SKM-1 (cell line): ENCODE measurements around the gene IGF1R.
"Not testable (repeated sequence)": the region's sequence is repeated elsewhere in the genome, so short reads cannot be mapped to it uniquely, and the experiment has no call there.

ENCODE experiments used
- DNase-seq: peaks from one replicate; lab custom pipeline; 2025; ENCODE audit not compliant: unreplicated experiment; lab: John Stamatoyannopoulos, UW

IGF1R gene

DNA sequence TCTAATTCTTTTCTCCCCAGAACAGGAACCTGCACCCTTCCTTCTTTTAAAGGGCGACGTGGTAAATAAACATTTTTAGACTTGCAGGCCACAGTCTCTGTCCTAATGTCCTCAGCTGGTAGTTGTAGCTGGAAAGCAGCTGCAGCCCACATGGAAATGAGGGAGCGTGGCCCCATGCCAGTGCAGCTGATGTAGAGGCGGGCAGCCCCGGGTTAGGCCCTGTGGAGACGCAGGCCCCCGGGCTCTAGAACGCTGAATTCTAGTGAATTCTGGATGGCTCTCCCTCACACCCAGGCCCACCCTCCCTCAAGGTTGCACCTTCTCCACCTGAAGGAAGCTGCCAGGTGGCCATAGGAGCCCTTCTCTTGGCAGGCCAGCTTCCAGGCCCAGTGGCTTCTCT lies 307.0 kb downstream of the IGF1R start:
- no peak for DNase-seq

DNA sequence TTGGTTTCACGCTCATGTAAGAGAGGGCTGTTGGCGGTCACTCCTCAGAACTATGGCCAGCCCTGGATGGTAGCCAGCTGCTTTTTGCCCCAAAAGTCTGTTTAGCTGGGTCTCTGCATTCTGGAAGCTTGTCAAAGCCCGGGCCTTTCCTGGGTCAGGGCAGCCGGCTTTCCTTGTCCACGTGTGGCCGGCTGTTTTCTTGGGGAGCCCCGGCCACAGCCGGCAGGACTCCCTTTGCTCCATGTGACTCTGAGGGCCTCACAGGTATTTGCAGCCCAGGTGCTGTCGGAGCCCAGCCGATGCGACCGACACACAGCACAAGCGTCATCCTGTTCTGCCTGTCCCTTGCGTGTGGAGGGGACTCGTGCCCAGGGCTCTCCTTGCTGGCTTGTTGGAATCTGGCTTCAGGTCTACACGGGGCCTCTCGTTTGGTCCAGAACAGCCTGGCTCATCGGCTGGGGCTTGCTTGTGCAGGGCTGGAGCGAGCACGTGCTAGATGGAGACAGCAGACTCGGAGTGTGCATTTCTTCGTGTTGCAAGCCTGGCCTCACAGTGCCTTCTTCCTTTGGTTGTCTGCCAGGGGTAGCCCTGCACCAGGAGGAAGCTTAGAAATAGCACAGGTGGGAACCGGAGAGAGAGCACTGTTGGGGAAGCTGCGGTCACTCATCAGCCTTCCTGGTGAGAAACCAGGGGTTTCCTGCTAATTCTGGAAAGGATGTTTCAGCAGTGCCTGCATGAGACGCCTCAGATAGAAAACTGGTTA lies 307.8 kb downstream of the IGF1R start:
- peak; percentile 60 for DNase-seq

DNA sequence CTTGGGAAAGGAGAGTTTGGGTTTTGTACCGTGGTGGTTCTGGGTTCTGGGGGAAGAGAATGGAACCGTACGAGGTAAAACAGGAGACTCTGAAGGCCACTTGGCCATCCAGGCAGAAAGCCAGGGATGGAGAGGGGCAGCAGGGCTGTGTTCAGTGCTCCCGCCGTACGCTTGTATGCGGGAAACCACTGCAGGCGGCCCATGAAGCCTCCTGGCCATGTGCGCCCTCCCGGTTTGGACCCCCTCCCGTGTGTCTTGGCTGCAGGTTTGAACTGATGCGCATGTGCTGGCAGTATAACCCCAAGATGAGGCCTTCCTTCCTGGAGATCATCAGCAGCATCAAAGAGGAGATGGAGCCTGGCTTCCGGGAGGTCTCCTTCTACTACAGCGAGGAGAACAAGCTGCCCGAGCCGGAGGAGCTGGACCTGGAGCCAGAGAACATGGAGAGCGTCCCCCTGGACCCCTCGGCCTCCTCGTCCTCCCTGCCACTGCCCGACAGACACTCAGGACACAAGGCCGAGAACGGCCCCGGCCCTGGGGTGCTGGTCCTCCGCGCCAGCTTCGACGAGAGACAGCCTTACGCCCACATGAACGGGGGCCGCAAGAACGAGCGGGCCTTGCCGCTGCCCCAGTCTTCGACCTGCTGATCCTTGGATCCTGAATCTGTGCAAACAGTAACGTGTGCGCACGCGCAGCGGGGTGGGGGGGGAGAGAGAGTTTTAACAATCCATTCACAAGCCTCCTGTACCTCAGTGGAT lies 308.6 kb downstream of the IGF1R start:
- DNase-seq = no peak

DNA sequence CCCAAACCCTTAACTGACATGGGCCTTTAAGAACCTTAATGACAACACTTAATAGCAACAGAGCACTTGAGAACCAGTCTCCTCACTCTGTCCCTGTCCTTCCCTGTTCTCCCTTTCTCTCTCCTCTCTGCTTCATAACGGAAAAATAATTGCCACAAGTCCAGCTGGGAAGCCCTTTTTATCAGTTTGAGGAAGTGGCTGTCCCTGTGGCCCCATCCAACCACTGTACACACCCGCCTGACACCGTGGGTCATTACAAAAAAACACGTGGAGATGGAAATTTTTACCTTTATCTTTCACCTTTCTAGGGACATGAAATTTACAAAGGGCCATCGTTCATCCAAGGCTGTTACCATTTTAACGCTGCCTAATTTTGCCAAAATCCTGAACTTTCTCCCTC lies 309.3 kb downstream of the IGF1R start:
- no peak for DNase-seq

DNA sequence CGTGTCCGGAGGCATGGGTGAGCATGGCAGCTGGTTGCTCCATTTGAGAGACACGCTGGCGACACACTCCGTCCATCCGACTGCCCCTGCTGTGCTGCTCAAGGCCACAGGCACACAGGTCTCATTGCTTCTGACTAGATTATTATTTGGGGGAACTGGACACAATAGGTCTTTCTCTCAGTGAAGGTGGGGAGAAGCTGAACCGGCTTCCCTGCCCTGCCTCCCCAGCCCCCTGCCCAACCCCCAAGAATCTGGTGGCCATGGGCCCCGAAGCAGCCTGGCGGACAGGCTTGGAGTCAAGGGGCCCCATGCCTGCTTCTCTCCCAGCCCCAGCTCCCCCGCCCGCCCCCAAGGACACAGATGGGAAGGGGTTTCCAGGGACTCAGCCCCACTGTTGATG lies 309.7 kb downstream of the IGF1R start:
- no peak for DNase-seq

DNA sequence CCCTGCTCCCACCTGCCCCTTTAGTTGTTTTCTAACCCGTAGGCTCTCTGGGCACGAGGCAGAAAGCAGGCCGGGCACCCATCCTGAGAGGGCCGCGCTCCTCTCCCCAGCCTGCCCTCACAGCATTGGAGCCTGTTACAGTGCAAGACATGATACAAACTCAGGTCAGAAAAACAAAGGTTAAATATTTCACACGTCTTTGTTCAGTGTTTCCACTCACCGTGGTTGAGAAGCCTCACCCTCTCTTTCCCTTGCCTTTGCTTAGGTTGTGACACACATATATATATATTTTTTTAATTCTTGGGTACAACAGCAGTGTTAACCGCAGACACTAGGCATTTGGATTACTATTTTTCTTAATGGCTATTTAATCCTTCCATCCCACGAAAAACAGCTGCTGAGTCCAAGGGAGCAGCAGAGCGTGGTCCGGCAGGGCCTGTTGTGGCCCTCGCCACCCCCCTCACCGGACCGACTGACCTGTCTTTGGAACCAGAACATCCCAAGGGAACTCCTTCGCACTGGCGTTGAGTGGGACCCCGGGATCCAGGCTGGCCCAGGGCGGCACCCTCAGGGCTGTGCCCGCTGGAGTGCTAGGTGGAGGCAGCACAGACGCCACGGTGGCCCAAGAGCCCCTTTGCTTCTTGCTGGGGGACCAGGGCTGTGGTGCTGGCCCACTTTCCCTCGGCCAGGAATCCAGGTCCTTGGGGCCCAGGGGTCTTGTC lies 310.7 kb downstream of the IGF1R start:
- no peak for DNase-seq

DNA sequence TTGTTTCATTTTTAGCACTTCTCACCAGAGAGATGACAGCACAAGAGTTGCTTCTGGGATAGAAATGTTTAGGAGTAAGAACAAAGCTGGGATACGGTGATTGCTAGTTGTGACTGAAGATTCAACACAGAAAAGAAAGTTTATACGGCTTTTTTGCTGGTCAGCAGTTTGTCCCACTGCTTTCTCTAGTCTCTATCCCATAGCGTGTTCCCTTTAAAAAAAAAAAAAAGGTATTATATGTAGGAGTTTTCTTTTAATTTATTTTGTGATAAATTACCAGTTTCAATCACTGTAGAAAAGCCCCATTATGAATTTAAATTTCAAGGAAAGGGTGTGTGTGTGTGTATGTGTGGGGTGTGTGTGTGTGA lies 311.3 kb downstream of the IGF1R start:
- no peak for DNase-seq

DNA sequence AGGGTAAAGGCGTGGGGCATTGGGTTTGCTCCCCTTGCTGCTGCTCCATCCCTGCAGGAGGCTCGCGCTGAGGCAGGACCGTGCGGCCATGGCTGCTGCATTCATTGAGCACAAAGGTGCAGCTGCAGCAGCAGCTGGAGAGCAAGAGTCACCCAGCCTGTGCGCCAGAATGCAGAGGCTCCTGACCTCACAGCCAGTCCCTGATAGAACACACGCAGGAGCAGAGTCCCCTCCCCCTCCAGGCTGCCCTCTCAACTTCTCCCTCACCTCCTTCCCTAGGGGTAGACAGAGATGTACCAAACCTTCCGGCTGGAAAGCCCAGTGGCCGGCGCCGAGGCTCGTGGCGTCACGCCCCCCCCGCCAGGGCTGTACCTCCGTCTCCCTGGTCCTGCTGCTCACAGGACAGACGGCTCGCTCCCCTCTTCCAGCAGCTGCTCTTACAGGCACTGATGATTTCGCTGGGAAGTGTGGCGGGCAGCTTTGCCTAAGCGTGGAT lies 312.3 kb downstream of the IGF1R start:
- DNase-seq = no peak

DNA sequence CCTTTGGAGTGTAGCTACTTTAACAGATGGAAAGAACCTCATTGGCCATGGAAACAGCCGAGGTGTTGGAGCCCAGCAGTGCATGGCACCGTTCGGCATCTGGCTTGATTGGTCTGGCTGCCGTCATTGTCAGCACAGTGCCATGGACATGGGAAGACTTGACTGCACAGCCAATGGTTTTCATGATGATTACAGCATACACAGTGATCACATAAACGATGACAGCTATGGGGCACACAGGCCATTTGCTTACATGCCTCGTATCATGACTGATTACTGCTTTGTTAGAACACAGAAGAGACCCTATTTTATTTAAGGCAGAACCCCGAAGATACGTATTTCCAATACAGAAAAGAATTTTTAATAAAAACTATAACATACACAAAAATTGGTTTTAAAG lies 315.1 kb downstream of the IGF1R start:
- DNase-seq = no peak

DNA sequence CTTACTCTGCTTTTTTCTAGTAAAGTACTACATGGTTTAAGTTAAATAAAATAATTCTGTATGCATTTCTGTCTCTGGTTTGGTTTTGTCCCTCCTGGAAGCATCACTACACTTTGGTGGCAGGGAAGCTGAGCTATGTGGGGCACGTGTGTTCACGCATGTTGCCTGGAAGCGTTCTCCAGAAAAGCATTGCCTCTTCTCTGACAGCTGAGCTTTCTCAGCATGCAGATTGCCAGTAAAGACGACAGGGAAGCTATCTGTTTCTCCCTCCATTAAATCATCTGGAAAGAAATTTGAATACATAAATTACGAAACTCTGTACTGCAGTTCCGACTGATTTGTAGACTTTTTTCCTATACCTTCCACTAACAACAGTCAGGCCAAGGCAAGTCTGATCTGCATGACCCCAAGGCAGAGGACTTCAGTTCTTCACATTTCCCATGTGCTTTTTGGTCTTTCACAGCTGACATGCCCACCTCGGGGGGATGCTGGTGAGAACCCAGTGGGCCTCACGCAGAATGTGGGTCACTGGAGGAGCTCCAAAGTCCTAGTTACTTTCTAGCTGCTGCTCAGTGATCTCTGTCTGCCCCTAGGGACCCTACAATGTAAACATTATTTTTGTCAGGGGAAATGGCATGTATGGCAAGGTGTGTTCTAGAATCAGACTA lies 316.3 kb downstream of the IGF1R start:
- no peak for DNase-seq

DNA sequence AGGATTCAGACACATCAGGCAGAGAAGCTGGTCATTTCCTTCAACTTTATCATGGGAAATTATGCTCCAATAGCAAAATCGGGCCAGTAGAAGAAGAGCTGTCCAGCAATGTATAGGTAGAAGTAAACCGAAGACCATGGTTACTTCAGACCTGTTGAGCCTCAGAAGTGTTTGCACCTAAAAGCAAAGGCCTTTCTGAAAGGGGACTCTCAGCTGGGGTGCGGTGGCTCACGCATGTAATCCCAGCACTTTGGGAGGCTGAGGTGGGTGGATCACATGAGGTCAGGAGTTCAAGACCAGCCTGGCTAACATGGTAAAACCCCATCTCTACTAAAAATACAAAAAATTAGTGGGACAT lies 316.8 kb downstream of the IGF1R start:
- not testable (repeated sequence) for DNase-seq

DNA sequence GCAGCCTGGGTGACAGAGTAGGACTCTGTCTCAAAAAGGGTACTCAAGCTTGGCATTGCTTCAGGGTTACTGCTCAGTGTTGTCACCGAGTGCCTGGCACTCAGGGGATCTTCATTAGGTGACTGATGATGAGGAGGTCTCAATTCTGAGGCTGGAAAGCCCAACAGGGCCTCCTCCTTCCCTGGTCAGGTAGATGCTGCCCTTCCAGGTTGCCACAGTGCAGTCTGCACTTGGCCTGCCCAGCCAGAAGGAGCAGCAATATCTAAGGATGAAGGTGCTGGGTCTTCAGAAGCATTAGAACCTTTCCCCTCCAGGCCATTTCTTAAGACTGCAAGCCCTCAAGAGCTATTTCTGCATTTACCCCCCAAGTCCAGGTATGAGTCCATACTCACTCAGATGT lies 317.3 kb downstream of the IGF1R start:
- no peak for DNase-seq

DNA sequence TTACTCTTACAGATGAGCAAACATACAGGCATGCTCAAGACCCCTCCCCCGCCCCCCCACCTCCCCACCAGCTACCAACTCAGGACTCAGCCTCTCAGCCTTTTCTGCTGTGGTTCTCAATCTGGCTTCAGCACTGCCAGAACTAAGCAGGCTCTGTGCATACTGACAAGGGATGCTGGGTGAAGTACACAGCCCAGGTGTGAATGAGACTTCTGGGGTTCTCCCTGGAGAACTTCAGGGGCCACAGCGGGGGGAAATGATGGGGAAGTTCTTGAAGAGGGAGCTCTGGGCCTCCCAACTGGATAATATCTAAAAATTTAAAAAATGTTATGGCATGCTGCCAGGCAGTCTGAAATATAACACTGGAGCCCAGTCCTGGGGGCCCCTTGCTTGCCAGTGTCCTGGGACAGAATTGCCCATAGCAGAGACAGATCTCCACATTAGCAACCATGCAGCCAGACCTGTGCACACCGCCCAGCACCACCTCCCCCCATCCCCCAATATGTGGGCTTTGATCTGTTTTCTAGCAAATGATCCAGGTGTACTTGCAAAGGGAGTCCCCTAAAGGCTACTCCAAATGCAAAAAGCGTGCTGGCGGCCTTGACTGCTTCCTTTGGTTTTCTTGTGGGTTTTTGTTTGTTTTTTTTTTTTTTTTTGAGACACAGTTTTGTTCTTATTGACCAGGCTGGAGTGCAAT lies 317.9 kb downstream of the IGF1R start:
- no peak for DNase-seq

DNA sequence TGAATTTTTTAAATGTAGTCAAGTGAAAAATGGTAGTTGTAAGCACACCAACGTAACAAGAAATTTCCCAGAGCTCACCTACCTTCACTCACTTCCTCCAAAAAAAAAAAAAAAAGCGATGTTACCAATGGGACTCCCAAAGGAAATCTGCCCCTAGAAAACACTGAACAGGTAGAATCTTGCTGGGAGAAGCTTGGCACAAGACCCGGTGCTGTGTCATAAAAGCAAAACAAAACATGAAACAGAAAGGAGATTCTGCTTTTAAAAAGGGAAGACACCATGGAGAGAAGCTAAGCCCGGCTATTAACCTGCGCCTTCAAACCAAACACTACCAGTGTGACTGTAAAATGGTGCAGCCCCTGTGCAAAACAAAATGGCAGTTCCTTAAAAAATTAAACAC lies 318.8 kb downstream of the IGF1R start:
- no peak for DNase-seq

DNA sequence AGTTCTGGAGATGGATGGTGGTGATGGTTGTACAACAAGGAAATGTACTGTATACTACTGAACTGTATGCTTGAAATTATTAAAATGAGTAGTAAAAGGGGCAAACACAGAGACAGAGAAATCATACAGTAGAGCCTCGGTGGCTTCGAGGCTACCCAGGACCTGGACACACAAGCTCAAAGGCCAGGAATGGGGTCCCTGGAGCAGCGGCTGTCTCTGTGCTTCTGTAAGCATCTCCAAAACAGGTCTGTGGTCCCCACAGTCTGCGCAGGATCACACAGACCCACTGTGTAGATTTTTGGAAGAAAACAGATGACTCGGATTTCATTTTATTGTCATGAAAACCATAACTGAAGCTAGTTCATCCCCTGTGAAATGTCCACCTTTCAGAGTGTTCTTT lies 319.6 kb downstream of the IGF1R start:
- DNase-seq = no peak

DNA sequence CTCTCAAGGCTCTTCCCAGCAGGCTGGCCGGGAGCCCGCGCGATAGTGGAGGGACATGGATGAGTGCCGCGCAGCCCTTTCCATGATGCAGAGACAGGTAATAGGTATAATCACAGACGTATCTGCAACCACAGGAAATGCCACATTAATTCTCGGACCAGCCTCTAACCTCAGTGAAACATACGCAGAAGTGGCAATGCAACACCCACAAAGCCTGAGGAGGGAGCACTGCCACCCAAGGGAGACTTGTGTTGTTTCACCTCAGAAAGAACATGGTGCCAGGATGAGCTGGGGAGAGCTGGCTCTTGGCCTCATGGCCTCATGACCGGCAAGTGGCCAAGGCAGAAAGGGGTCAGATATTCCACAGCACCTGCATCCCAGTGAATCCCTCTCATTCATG lies 320.2 kb downstream of the IGF1R start:
- DNase-seq = no peak

DNA sequence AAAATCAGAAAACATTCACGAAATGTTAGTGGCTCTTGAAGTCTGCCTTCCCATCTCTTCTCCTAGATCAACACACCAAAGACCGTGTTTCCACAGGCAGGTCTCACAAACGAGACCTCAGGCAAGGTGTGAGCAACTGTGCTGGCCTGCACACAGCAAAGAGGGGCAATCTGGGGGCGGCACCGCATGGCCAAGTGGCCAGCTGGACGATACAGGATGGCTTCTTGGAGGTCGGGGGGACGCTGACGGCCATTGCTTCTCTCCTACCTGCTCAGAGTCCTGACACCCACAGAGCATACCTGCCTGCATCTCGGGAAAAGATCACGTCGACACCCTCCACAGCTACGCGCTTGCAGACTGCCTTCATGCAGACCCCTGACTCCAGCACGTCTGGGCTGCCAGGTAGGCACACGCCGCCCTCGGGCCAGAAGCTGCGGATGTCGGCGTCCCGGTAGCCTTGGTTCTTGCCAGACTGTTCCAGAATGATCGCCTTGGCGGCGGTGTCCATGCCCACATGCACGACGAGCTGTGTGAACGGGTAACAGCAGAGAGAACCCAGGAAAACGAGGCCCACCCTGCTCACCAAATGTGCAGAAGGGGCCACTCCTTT lies 320.9 kb downstream of the IGF1R start:
- no peak for DNase-seq

DNA sequence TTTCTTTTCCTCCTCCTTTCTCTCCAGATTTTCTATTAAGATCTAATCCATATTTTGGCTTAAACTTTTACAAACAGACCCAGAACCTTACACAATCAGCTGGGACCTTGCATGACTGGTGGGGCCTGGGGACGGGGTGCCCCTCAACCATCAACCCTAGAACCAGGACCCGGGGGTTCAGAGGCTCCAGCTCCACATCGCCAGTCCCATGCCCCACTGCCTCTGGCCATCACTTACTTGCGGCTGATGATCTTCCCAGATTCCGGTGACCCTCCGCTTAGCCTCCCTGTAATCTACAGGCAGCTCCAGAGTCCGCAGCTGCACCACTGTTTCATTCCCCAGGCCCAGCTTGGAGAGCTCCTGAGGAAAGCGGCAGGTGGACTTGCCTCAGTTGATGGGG lies 322.5 kb downstream of the IGF1R start:
- DNase-seq = no peak

DNA sequence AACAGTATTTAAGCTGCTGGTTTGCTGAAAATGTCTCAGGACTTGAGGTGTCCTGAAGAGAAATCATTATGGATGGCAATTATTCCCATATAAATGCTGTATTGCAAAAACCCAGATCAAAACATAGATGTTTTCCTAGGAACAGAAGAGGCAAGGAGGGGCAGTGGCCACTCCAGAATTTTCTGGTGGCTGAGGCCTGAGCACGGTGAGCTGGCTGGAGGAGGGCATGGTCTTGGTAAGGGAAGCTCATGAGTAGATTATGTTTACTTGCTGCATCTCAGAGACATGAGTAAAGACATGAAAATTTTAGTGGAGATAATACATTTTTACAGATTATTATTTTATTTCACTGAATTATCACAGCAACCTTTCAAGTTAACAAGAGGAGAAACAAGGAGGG lies 328.2 kb downstream of the IGF1R start:
- DNase-seq = no peak

DNA sequence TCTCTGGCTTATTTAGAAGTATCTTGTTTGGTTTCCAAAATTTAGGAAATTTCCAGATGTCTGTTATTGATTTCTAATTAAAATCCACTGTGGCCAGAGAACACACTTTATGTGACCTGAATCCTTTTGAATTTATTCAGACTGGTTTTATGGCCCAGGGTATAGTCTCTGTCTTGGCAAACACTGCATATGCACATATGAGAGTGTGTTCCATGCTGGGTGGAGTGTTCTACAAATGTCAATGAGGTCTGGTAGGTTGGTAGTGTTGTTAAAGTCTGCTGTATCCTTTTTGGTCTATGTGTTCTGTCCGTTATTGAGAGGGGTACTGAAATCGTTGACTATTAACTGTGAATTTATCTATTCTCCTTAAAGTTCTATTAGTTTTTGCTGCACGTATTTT lies 329.1 kb downstream of the IGF1R start:
- DNase-seq = no peak
